NCI-H446 (cell line): ENCODE data around the gene XPNPEP2.

ENCODE experiments used
- DNase-seq, 2 experiments: peaks; one replicate each; lab custom pipeline; 2025; lab: John Stamatoyannopoulos, UW

Gene XPNPEP2

DNA sequence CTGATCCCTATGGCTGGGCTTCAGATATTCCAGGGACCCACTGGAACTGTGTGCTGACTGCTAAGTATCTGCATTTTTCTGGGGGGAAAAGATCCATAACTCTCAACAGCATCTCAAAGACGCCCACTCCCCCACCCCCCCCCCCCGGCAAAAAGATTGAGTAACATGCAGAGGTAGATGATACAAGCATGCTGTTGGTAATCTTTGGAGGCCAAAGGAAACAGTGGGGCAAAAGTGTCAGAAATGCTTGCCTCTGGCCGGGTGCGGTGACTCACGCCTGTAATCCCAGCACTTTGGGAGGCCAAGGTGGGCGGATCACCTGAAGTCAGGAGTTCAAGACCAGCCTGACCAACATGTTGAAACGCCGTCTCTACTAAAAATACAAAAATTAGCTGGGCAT, 12.2 kb downstream of the XPNPEP2 start:
- no peak for DNase-seq

DNA sequence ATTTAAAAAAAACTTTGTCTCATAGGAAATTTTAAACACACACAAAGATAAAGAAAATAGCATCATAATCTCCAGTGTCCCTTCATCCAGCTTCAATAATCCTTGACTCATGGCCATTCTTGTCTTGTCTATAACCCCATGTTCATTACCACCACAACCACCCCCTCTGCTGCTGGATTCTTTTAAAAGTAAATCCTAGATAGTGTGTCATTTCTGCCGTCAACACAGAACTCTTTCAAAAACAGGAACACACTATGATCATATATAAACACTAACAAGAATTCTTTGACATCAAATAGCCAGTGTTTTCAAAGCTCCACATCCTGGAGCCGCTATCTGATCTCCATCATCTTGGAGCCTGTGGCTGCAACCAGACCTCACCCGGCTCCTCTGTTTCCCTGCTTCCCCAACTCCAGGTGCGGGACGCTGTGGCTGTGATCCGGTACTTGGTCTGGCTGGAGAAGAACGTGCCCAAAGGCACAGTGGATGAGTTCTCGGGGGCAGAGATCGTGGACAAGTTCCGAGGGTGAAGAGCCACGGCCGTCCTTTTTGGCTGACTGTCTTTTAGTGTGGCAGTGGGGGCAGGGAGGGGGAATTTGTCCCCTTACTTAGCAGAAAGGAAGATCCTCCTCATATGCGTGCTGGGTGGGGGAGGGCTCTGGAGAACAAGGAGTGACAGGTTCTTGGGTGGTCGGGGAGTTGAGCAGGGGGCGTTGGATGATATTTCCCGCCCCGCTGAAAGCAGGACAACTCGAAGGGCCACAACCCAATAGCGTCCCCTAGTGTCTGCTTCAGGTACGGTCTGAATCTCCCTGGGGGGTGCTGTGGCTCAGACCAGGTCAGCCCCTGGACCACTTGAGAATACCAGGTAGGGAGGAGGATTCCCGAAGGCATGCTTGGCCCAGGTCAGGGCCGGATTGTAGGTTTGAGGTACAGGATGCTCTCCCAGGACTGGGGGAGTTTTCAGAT, 15.6 kb downstream of the XPNPEP2 start:
- DNase-seq, result no peak

DNA sequence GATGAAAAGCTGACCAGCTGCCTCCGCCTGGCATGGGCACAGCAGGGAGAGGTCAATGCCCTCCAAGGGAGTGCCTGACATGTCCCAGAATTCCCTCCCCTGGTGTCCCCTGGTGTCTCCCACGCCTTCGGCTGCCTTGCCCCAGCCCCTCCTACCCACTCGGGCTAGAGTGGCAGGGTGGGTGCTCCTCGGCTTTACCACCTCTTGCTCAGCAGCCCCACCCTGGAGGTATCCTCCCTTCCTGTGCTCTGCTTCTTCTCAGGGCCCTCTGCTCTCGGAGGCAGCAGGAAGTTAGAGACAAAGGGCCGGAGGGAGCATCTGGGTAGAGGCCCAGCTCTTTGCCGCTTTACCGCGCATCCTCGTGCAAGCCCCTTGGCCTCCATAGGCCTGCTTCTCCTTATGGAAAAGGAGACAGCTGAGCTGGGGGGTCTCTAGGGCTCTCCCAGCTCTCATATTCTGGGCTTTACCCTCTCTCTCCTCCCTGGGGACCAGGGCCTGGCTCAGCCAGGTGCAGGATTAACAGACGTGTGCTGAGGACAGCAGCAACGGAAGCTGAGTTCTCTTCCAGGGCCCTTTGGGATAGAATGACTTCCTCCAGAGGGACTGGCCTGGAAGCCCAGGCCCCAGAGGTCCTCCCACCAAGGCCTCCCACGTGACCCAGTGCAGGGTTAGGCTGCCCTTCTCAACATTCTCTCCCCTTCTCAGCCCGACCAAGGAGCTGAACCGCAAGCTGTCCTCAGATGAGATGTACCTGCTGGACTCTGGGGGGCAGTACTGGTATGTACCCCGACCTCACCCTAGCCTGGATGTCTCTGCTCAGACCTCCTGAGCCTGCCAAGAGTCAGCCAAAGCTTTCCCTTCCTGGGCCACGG, 17.2 kb downstream of the XPNPEP2 start:
- DNase-seq, result no peak

DNA sequence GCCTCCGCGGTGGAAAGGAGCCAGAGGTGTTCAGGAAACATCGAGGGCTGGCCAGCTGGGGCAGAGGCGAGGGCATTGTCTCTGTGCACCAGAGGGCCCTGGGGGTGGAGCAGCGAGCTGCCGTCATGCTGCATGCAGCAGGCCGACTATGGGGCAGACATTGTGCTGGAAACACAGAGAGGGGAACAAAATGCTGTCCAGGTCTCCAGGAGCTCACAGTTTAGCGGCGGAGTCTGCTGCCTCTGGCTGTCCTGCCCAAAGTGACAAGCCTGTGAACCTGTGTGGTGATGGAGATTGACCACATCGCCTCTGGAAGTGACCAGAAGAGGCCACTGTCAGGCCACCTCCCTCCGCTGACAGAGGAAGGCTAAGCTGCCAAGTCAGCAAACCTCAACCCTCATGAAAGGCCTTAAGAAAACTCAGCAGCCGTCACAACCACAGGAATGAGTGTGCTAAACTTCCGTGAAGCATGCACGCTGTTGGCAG, 20.8 kb downstream of the XPNPEP2 start:
- DNase-seq, result no peak

DNA sequence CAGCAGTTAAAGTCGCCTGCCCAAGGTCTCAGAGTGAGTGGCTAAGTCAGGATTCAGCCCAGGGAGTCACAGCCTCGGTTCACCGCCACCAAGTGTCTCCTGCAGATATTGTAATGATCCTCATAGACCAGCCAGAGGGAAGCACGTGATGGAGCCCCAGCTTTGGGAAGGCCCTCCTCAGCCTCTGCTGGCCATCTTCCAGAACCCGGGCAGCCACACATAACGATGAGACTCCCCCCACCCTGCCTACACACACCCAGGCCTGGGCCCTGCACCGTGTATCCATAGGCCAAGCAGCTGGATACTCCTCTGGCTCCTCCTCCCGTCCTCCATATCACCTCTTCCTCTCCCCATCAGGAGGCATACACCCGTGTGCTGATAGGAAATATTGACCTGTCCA, 21.4 kb downstream of the XPNPEP2 start:
- DNase-seq, result no peak

DNA sequence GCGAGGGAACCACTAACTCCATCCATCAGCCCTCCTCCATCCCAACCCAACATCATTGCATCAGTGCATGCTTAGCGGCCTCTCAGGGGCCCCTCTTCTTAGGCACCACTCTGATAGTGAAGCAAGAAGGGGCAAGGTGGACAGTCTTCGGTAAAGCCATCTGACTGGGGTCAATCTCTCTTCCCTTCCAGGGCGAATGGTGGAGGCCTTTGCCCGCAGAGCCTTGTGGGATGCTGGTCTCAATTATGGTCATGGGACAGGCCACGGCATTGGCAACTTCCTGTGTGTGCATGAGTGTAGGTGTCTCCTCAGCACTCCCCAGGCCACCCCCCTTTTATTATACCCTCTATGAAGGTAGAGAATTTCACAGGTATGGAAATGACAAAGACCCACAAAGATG, 22.2 kb downstream of the XPNPEP2 start:
- DNase-seq, result no peak

DNA sequence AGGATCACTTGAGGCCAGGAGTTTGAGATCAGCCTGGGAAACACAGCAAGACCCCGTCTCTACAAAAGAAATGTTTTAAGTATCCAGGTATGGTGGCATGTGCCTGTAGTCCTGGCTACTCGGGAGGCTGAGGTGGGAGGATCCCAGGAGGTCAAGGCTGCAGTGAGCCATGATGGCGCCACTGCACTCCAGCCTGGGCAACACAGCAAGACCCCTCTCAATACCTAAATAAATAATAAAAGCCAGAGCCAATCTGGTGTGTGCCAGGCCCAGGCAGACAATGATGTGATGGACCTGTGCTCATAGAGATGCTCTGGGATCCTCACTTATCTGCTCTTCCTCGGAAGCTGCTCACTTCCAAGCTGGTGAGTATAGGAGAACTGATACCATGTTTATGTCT, 22.8 kb downstream of the XPNPEP2 start:
- no peak for DNase-seq

DNA sequence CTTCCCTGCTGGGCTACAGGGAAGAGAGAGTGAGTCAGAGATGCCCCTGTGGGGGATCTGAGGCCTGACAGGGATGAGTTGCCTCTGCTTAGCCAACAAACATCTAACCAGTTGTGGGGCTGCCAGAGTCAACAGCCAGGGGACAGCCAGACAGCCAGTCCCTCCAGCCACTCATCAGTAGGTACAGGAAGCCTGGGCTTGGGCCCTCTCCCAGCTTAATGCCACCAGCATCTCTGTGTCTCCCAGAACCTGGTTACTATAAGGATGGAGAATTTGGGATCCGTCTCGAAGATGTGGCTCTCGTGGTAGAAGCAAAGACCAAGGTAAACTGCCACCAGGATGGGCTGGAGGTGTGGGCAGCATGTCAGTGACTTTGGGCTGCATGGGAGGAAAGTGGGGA, 23.7 kb downstream of the XPNPEP2 start:
- no peak for DNase-seq

DNA sequence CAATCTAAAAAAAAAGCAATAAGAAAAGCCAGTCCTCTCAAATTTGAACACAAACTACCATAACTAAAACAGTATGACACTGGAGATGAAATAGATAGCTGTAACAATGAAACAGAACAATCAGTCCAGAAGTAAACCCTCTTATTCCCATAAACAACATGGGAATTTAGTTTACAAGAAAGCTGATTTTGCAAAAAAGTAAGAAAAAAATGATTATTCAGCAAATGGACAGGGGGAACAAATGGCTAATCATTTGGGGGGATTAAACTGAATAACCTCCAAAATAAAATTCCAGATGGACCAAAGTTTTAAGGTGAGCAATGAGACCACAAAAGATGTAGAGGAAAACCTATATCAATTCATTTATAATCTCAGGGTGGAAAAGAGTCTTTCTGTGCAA, 24.9 kb downstream of the XPNPEP2 start:
- no peak for DNase-seq

DNA sequence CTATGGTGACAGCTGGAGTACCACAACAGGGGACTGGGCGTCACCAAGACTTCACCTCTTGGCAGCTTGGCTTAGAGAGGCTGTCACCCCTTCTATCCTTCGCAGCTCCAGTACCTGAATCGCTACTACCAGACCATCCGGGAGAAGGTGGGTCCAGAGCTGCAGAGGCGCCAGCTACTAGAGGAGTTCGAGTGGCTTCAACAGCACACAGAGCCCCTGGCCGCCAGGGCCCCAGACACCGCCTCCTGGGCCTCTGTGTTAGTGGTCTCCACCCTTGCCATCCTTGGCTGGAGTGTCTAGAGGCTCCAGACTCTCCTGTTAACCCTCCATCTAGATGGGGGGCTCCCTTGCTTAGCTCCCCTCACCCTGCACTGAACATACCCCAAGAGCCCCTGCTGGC, 29.4 kb downstream of the XPNPEP2 start:
- no peak for DNase-seq

DNA sequence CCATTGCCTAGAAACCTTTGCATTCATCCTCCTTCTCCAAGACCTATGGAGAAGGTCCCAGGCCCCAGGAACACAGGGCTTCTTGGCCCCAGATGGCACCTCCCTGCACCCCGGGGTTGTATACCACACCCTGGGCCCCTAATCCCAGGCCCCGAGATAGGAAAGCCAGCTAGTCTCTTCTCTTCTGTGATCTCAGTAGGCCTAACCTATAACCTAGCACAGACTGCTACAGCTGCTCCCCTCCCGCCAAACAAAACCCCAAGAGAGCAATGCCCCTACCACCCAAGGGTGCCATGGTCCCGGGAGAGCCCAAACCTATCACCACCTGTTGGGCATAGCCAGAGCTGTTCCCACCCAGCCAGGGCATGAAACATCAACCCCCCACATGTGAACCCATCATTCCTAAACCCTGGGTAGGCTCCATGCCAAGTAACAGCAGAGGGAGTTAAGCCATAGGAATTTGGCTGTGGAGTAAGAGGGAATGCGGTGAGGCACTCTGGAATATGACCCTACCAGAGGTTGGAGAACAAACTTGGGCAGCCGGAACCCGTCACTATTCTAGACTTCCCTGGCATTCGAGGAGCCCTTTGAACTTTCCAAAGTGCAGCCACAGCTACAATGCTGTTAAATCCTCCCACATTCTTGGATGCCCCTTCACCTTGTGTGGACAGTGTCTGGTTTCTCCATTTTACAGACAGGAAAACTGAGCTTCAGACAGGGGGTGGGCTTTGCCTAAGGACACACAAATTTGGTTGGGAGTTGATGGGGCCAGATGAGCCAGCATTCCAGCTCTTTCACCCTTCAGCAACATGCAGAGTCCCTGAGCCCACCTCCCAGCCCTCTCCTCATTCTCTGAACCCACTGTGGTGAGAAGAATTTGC, 30.0 kb downstream of the XPNPEP2 start:
- DNase-seq, result no peak

DNA sequence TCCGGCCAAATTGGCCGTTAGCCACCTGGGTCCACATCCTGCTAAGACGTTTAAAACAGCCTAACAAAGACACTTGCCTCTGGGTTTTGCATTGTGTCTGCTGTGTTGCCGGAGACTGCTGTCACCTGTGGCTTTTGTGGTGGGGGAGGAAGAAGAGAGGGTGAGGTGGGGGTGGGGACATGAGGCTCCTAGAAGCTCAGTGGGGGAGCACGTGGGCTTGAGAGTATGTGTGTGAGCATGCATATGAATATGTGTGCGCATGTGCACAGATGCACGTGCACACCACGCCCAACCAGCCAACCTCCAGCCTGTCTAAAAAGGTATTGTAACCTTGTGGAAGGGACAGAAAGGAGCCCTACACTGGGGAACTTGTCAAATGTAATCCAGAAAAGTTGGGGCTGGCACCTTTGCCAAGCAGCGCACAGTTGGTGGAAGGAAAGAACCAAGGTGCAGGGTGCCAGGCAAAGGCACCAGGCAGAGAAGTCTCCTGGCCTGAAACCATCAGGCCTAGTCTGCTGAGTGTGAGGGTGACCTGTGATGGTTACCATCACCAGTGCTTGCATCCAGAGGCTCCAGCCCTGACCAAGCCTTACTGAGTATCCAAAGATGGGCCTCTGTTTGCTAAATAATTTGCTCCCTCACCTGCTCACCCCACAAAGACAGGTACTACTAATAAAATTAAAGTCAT, 30.8 kb downstream of the XPNPEP2 start:
- DNase-seq, result no peak

DNA sequence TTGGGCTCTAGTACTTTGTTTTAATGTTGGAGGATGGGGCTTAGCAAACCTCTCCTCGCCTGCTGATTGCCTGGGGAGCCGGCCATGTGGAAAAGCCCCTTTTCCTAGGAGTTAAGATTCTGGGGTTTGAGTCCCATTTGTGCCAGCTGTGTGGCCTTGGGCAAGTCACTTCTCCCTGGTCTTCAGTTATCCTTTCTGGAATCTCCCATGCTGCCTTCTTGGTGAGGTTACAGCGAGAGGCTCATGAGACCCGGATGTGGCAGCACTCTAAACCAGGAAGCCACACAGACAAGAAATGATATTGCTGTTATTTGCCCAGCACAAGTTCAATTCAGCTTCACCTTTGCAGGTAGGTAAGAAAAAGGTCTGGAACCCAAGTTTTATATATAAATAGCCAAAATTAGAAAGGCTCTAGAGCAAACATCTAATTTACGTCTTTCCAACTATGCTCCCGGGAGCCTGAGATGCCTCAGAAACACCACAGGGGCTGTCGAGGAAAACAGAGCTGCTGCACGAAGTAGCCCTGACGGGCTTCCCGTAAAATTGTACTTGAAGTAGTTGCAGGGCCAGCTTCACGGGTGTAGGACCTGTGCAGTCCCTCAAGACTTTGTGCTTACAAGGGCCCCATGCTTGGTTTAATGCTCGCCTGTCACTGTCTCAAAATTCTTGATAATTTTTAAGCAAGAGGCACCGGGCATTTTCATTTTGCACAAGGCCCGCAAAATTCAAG, 32.7 kb downstream of the XPNPEP2 start:
- no peak for DNase-seq

DNA sequence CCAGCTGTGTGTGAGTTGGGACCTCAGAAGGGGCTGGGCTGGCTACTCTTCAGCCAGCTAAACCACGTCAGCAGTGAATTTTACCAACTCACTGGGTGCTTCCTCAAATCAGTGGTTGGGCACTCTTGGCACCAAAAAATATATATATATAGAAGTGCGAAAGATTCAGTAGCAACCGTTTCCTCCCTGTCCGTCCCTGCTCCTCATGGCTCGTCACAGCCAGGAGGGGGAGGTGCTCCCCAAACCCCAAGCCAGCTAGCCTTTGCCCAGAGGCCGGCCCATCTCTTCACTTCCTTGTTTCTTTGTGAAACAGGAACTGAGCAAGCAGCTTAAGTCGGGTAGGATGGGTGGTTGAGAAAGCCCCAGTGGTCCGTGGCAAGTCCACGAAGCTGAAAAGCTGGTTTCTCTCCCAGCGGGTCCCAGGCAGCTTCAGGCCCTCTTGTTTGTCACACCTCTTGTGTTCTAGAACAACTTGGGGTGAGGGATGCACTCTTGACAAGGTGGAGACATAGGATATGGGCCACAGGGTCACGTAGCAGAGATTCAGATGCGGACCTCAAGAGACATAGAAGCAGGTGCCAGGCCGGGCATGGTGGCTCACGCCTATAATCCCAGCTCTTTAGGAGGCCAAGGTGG, 34.1 kb downstream of the XPNPEP2 start:
- no peak for DNase-seq

DNA sequence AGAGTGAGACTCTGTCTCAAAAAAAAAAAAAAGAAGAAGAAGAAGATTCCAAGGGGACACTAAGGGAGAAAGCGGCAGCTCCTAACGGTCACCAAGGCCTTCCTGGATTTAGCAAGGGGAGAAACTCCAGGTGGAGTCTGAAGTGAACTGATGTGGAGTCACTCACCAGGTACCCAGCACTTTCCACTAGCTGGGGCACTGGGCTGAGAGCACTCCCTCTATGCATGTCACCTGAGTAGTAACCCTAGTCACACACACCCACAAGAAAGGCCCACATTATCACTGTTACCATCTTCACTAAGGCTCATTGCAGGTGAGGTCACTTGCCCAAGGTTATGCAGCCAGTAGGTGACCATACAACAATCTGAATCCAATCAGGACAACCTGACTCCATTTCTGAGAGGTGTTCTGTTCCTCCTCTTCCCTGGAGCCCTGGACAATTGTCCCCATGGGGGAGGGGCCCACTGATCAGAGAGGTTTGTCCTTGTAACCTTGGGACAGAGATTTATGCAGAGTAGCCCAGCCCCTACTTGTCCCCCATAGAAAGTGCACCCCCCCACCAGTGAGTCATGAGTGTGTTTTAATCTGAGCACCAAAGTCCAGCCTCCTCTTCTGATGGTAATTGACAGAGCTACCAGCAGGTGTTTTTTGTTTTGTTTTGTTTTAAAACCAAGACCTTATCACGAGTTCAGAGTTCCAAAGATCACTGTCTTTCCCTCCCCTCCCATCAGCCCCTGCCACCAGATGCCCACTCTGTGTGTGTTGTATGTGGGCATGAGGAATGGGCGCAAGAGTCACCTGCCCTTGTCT, 35.1 kb downstream of the XPNPEP2 start:
- DNase-seq, result no peak

DNA sequence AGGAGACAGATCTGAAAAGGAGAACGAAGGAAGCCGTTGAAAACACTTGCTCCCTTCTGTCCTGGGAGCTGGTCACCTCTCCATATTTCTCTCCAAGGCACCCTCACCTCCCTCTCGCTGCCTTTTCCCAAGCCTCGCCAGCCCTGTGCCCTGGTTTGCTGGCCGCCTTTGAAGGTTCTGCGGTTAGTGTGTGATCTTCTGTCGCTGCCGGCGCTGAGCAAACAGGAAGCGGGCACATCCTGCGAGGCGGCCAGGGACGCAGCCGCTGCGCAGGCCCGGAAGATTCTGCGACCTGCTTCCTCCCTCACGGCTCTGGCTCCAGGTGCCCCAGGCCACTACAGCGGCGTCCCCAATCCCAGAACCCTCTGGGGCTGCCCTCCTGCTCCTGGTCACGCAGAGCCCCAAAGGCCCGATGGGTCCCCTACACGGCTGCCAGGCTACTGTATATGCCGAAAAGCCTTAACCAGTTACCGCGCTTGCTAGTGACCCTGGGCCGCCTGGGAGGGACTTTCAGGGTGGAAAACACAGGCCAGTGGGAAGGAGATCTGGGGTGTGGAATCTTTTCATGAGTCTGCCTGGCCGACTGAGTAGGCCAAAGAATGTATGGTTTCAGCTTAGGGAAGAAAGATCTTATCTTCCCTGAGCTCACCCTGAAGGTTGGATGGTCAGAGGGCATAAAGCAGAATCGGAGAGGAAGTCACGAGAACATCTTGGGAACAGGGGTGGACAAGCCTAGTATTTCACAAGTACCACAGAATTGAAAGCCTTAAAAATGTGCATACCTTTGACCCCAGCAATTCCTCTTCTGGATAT, 38.6 kb downstream of the XPNPEP2 start:
- DNase-seq, result no peak

DNA sequence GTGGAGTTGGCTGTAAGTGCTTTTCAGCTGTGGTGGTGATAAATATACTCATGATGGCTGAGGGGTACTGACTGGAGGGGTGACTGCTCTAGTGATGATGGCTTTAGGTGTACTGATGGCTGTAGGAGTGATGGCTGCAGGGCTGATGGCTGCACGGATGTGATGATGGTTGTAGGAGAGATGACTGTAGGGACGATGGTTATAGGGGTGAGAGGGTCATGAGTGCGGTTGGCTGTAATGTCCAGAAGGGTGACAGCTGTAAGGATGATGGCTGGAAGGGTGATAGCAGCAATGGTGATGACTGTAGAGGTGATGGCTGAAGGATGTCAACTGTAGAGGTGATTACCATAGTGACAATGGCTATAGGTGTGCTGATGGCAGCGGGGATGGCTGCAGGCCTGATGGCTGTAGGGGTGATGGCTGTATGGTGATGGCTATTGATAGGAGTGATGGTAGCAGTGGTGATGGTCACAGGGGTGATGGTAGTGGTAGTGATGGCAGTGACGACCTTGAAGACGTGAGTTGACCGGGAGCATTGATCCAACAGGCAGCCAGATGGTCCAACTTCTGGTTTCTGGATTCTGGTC, 40.4 kb downstream of the XPNPEP2 start:
- no peak for DNase-seq

DNA sequence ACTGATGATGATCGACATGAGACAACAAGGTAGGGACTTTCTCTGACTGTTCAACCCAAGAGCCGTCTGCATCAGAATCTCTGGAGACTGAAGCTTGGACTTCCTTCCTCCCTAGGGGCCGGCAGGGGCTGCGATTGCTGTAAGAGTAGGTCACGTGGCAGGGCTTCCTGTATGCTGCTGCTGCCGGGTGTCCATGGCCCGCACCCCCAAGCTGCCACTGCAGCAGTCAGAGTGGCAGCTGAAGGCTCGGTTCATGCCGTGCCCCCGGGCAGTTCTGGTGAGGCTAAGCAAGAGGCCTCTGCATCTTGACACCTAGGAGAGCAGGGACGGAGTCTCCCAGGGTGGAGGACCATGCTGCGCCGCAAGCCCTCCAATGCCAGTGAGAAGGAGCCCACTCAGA, 41.0 kb downstream of the XPNPEP2 start, which contains the start of gene SASH3:
Gene SASH3, plus strand, starts transcription at position 203 of the 400 bp plus-strand sequence. Its CDS starts 149 bp downstream, at position 352.
- DNase-seq, result no peak
